ENCODE results near the gene MCC.

MCC gene

GRCh38 chr5:113063927-113064326 lies 424.3 kb downstream of the MCC start:
- no peak for DNase-seq (ENCODE audit: extremely low read depth in 1 of 2, low read depth in 1 of 2)

- no peak for DNase-seq (ENCODE audit: extremely low read depth in 1 of 2, low read depth in 1 of 2)
Observed at GRCh38 chr5:113062869-113063508, 425.3 kb downstream of the MCC start.

GRCh38 chr5:113061846-113062780 lies 426.1 kb downstream of the MCC start:
- DNase-seq (ENCODE audit: extremely low read depth in 1 of 2, low read depth in 1 of 2) = no peak

- DNase-seq (ENCODE audit: extremely low read depth in 1 of 2, low read depth in 1 of 2) = no peak
Observed at GRCh38 chr5:113060408-113061025, 427.7 kb downstream of the MCC start.

GRCh38 chr5:113059232-113060040 lies 428.8 kb downstream of the MCC start:
- DNase-seq (ENCODE audit: extremely low read depth in 1 of 2, low read depth in 1 of 2) = no peak

GRCh38 chr5:113058706-113059226 lies 429.5 kb downstream of the MCC start:
- DNase-seq (ENCODE audit: extremely low read depth in 1 of 2, low read depth in 1 of 2) = no peak

- no peak for DNase-seq (ENCODE audit: extremely low read depth in 1 of 2, low read depth in 1 of 2)
Observed at GRCh38 chr5:113058269-113058668, 430.0 kb downstream of the MCC start.

GRCh38 chr5:113057557-113057984 lies 430.7 kb downstream of the MCC start:
- DNase-seq (ENCODE audit: extremely low read depth in 1 of 2, low read depth in 1 of 2) = no peak

GRCh38 chr5:113056988-113057387 lies 431.3 kb downstream of the MCC start:
- DNase-seq (ENCODE audit: extremely low read depth in 1 of 2, low read depth in 1 of 2) = no peak

GRCh38 chr5:113054899-113055298 lies 433.4 kb downstream of the MCC start:
- no peak for DNase-seq (ENCODE audit: extremely low read depth in 1 of 2, low read depth in 1 of 2)

- no peak for DNase-seq (ENCODE audit: extremely low read depth in 1 of 2, low read depth in 1 of 2)
Observed at GRCh38 chr5:113053511-113053995, 434.7 kb downstream of the MCC start.

GRCh38 chr5:113052041-113052795 lies 436.0 kb downstream of the MCC start:
- DNase-seq (ENCODE audit: extremely low read depth in 1 of 2, low read depth in 1 of 2) = no peak

GRCh38 chr5:113050721-113051382 lies 437.4 kb downstream of the MCC start:
- no peak for DNase-seq (ENCODE audit: extremely low read depth in 1 of 2, low read depth in 1 of 2)

GRCh38 chr5:113048931-113049330 lies 439.3 kb downstream of the MCC start:
- no peak for DNase-seq (ENCODE audit: extremely low read depth in 1 of 2, low read depth in 1 of 2)

GRCh38 chr5:113047733-113048652 lies 440.3 kb downstream of the MCC start:
- DNase-seq (ENCODE audit: extremely low read depth in 1 of 2, low read depth in 1 of 2) = no peak

- no peak for DNase-seq (ENCODE audit: extremely low read depth in 1 of 2, low read depth in 1 of 2)
Observed at GRCh38 chr5:113047234-113047633, 441.0 kb downstream of the MCC start.

- no peak for DNase-seq (ENCODE audit: extremely low read depth in 1 of 2, low read depth in 1 of 2)
Observed at GRCh38 chr5:113044776-113045465, 443.3 kb downstream of the MCC start.

All from activated CD8-positive, alpha-beta memory T cell treated with anti-CD3 and anti-CD28 coated beads for 1 hour (primary cell).